ENCODE measurements around the gene SERPINB1.

The SERPINB1 gene

DNA sequence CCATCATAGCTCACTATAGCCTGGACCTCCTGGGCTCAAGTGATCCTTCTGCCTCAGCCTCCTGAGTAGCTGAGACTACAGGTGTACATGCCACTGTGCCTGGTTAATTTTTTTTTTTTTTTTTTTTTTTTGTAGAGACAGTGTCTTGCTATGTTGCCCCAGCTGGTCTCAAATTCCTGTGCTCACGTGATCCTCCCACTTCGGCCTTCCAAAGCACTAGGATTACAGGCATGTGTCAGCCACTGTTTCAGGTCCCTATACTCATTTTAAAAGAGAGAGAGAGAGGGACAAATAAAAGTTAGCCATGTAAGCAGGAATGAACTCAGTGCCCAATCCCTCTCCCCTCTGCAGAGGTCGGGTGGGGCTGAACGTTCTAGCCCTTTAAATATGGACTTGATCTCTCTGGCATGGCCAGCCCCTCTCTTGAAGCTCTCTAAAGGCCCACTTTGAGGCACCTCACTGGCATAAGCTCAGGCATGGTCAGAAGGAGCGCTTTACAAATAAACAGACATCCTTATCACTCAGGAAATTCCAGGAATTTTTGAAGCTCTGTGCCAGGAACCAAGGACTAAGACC, 9.0 kb upstream of the SERPINB1 start:
- DNase-seq (ENCODE audit: low read depth in 2 of 2), result no peak

DNA sequence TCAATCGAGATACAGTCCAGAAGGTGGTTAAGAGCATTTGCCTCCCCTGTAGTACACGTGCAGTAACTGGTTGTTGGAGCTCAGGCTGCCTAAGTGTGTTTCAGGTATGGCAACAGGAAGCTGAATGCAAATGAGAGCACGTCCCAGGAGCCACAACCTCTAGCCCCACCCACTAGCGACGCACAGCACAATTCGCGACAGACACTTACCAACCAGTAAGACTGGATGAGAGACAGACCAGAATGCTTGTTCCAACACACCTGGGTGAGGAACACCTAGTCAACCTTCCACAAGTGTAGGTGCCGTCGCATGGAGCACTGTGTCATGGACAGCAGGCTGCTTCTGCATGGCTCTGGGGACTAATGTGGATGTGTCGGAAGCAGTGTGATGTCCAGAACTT, 7.2 kb upstream of the SERPINB1 start:
- no peak for DNase-seq (ENCODE audit: low read depth in 2 of 2)

DNA sequence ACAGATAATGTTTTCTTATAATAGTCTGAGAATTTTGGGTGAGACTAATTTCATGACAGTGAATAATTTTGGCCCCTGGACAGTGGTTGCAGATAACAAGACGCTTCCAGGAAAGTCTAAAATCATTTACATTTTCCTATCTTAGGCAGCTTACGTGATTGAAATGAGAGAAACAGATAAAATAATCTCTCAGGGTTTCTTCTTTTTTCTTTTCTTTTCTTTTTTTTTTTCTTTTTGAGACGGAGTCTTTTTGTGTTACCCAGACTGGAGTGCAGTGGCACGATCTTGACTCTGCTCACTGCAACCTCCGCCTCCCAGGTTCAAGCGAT, 4.2 kb upstream of the SERPINB1 start:
- DNase-seq (ENCODE audit: low read depth in 2 of 2), result no peak

DNA sequence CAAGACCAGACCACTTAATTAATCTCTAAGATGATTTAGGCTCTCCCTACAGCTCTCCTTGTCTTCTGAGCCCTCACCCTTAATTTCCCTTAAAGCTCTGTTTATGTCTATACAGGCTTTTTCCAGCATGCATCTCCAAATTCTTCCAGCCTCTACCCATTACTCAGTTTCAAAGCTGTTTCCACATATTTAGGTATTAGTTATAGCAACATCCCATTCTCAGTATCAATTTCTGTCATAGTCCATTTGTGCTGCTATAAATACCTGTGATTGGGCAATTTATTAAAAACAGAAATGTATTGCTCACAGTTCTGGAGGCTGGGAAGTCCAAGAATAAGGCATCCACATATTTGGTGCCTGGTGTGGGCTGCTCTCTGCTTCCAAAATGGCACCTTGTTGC, 2.3 kb upstream of the SERPINB1 start:
- DNase-seq (ENCODE audit: low read depth in 2 of 2), result no peak

DNA sequence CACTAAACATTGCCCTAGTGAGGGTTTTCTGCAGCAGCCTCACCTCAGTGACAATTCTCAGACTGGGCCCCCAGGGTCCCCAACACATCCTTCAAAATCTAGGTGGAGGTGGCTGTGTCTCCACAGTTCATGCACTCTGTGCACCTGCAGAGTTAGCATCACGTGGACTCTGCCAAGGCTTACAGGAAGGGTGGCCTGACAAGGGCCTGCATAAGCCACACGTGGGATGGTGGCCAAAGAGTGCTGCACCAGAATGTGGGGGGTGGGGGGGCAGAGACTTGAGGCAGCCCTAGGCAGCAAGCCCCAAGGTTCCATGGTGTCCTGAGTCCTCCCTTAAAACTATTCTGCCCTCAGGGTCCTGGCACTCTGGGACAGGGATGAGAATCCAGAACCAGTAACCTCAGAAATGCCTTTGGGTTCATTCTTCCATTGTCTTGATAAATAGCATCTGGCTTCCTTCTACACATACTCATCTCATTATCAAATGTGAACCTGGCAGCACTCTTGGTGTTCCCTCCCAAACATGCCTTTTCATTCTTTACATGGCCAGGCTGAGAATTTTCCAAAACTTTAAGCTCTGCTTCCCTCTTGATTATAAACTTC, 1.6 kb upstream of the SERPINB1 start:
- no peak for DNase-seq (ENCODE audit: low read depth in 2 of 2)

DNA sequence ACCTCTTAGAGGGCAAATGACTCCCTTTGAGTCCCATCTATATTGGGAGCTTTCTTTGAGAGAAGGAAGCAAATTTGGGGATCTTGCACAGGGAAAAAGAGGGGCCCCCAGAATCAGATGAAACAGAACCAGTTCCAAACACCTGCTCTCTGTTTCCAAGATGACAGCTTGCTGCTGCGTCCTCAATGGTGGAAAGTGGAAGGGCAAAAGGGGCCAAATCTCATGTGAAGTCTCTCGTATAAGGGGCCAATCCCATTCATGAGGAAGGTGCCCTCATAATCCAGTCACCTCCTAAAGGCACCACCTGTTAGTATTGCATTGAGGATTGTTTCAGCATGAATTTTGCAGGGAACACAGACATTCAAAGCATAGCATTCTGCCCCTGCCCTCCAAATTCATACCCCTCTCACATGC, 483 bp upstream of the SERPINB1 start:
- no peak for DNase-seq (ENCODE audit: low read depth in 2 of 2)

DNA sequence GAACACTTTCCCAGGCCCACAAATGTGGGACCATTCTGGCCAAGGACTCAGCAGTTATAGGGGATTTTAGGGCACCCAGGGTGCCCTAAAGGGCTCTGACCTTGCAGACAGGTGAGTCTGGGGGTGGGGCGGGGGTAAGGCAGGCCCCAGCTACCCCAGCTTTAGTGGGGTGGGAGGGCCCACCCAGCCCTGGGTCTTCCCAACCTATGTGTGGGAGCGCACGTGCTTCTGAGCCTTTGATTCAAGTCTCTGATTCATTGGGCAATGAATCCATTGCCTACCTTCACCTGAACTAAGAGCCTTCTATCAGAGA, 958 bp downstream of the SERPINB1 start:
- no peak for DNase-seq (ENCODE audit: low read depth in 2 of 2)

DNA sequence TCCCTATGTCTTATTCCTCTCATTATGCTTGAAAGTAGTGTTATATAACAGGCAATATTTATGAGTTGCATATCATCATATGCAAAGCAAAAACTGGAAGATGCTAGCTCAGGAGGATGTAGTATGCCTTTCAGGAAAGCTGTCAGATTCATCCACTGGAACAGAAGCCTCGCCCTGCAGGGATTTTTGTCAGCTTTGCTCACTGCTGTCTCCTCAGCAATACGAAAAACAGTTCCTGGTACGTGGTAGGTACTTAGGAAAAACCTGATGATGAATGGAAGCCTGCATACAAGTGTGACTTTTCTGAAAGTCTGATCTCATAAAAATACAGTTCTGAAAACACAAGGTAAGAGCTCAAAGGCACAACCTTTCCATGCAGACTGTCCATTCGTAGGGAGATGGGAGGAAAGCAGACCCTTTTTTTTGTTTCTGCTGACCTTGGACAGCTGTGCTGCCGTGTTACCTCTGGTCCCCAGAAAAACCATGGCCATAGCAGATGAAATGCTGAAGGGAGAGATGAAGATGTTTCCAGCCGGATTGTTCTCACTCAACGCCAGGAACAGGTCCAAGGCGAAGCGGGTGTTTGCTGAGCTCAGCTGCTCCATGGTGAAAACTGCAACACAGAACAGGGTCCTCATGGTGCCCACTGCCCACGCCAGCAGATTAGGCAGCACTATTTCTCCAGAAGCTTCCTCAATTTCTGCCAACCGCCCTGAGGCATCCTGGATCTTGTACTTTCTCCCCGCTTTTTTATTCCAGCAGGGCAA, 1.5 kb downstream of the SERPINB1 start:
- DNase-seq (ENCODE audit: low read depth in 2 of 2), result no peak

DNA sequence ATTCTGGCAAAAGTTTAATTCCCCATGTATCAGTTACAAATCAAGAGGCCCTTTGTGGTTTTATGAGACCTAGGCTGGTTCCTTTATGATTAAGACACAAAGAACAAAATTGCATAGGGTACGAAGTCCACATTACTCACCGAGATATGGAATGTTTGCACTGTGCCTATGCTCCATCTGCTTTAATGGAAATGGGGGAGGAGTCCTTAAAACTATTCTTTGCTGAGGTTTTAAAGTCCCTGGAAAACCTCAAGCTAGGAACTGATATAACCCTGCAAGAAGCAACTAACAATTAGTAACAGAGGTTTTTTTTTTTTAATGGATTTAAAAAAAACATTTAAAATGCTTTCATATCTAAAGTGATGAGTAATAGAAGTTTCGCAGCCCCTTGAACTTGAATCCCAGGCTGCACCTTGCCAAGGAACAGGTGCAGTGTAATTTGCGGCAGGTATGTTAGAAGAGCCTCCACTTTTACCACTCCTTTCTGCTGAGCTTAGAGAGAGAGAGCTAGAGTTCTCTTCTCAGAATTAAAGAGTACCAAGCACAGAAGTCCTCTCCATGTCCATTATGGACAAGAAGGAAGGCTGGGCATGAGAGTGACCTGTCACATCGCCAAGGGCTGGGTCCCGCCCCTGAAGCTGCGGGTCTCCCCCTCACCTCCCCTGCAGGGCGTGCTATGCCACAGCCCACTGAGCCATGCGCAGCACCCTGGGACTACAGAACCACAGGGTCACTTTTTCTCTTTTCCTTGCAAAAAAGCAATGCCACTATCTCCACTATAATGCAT, 2.3 kb downstream of the SERPINB1 start:
- DNase-seq (ENCODE audit: low read depth in 2 of 2), result peak; percentile 84 to 89

DNA sequence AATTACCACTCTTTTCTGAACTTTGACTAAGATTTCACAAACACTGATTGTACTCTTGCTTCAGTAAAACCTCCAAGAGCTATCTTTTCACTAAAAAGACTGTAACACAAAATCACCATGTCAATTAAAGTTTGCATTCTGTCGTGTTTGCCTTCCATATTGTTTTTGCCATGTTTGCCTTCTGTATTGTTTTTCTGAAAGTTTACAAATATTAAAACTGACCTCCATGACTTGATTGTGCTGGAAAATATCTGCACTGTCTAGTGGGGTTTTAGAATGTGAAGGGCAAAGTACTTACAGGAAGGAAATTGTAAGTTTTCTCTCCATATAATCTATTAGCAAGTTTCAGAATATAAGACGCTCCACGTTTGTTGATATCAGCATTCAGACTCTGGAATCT, 3.4 kb downstream of the SERPINB1 start:
- no peak for DNase-seq (ENCODE audit: low read depth in 2 of 2)

DNA sequence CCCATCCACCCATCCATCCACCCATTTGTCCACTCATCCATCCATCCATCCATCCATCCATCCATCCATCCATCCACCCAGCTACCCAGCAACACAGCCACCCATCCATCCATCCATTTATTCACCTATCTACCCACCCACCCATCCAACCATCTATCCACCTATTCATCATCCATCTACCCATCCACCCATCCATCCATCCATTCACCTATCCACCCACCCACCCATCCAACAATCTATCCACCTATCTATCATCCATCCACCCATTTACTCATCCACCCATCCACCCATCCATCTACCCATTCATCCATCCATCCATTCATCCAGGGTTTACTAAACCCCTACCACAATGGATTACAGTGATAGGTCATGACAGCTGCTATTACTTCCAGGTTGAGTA, 7.4 kb downstream of the SERPINB1 start:
- no peak for DNase-seq (ENCODE audit: low read depth in 2 of 2)

DNA sequence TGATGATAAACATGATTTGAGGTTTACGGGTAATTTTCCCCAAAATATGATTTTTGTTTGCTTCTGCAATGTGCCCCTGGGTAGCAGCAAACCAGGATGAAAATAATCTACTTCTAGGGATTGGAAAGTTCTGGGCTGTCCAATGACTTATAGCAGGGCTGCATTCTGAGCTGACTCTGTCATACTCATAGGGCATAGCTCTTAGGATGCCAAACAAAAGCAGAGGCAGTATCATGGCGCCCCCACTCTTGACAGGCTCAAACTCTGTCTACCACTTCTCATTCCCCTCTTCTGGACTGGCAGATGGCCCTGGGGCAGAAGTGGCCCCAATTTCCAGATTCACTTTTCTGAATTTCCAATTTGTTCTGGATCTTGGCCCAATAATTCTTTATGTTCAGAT, 10.3 kb downstream of the SERPINB1 start:
- no peak for DNase-seq (ENCODE audit: low read depth in 2 of 2)

DNA sequence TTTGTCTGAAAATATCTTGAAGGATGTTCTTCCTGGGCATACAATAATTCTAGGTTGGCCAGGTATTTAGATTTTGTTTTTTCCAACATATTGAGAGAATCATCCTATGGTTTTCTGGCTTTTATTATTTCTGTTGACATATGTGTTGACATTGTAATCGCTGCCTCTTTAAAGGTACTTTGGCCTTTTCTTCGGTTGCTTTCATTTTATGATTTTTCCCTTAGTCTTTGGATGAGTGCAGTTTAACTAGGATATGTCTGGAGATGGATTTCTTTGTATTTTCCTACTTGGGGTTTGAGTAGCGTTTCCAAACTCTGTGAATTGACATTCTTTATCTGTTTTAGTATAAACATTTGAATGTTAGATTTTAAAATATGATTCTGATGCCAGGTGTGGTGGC, 11.5 kb downstream of the SERPINB1 start:
- no peak for DNase-seq (ENCODE audit: low read depth in 2 of 2)

DNA sequence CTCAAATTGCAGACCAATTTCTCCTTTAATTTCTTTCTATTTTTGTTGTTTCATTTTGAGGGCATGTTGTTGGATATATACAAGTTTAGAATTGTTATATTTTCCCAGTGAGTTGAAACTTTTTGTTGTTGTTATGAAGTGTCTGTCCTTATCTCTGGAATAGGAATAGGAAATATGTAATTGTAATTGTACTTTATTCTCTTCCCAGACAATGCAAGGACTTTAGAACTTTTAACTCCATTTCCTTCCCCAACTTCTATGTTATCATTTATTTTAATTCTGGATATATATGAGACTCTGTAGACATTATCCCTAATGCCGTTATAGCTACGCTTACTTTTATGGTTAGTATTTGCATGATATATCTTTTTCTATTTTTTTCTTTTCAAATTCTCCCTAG, 12.4 kb downstream of the SERPINB1 start:
- no peak for DNase-seq (ENCODE audit: low read depth in 2 of 2)

DNA sequence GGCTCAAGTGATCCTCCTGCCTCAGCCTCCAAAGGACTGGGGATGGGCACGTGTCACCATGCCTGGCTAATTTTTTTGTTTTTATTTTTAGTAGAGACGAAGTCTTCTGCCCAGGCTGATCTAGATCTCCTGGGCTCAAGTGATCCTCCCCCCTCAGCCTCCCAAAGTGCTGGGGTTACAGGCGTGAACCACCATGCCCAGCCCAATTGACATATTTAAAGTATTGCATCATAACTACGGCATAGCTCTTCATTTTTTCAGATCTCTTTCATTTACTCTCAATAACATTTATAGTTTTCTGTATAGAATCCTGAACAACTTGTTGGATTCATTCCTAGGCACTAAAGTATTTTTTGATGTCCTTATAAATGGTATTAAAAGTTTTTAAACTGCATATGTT, 13.0 kb downstream of the SERPINB1 start:
- DNase-seq (ENCODE audit: low read depth in 2 of 2), result no peak

DNA sequence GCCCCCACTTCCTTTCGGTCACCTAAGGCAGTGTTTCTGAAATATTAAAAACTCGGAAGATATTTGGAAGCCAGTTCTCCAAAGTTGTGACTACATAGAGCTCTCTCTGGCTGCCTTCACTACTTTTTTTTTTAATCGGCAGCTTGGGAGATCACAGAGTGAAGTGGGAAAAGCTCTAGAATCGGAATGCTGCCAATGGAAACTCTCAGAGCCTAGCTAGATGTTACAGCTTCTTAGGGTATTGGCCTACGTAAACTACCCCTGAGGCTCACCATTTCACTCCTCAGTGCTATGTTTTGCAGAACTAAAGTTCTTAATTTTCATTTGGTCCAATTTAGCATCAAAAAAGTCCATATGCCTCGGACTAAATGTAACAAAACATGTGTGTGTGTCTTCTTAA, 14.5 kb downstream of the SERPINB1 start:
- DNase-seq (ENCODE audit: low read depth in 2 of 2), result no peak

DNA sequence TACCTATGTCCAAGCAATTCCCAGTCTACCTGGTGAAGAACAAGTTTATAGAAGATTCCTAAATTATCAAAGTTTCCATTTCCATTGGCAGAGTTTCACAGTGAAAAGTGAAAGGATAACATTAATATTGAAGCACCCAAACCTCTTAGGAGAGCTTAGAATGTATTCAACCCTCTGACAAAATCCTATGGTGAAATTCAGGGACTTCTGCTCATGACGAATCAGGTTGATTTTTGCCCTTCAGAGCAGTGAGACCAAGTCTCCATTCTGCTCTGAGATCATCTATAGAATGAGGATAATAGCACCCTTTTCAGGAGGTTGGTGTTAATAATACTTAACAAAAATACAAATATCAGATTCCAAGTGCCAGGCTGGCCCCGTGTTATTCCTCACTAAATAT, 15.5 kb downstream of the SERPINB1 start:
- no peak for DNase-seq (ENCODE audit: low read depth in 2 of 2)

DNA sequence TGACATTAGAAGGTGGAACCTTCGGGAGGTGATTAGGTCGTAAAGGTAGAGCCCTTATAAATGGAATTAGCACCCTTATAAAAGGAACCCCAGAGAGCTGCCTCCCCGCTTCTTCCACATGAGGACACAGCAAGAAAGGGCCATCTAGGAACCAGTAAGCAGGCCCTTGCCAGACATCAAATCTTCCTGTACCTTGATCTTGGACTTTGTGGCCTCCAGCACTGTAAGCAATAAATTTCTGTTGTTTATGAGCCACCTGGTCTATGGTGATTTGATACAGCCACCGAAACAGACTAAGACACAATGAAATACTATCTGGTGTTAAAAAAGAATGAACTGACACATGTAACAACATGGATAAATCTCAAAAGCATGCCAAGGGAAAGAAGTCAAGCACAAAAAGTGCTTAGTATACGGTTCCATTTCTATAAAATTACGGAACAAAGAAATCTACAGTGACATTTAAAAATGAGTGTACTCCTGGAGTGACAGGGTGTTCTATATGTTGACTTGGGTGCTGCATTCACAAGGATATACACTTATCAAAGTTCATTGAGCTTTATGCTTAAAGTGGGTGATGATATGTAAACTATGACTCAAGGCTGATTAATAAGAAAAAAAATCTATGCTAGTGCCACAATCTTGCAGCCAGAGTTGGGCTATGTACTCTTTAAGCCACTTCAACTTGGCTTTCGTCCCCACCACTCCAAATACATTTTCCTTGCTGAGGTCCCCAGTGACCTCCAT, 18.4 kb downstream of the SERPINB1 start:
- no peak for DNase-seq (ENCODE audit: low read depth in 2 of 2)

DNA sequence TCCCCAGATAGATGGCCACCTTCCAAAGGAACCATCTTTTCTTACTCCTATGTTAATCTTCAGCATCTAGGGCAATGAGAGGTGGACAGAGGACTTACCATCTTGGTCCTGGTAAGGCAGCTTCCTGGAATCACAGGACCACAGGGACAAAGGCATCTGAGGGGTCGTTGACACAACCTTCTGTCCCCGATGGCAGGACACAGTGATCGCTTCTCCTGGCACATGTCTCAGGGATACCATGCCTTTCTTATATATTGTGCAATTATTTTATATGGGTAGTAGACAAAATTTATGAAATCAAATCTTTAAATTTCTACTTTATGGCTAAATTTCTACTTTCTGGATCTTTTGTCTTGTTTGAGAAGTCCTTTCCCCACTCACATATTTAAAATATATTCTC, 20.1 kb downstream of the SERPINB1 start:
- no peak for DNase-seq (ENCODE audit: low read depth in 2 of 2)

DNA sequence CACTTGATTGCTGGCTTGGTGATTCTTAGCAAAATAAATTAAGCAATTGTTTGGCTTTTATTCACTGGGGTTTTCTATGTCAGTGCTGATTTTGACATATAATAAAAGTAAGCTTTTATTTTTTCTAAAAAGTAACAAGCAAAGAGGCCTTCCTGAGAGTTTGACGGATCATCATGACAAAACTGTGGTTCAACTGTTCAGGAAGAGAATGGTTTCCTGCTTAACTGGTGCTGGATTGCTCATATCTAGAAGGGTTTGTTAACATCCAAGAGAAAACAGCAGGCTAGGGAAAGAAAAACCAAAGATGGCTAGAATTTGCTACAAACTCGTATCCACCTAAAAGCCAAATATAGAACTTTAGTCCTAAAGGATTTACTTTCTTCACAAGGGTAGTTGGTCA, 21.2 kb downstream of the SERPINB1 start:
- no peak for DNase-seq (ENCODE audit: low read depth in 2 of 2)

DNA sequence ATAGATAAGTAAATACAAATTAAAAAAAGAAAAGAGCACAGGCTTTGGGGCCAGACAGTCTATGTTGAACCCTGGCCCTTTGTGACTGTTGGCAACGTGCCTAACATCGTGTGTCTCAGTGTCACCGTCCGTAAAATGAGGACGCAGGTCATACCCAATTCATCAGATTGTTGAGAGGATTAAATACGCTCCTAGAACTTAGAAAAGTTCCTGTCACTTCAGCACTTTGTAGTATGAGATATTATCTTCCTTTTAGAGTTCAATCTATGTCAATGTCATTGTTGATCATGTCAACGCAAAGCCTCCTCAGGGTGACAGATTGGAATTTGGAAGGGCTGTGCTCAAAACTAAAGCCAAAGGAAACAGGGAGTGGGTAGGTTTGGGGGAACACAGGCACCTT, 21.7 kb downstream of the SERPINB1 start:
- no peak for DNase-seq (ENCODE audit: low read depth in 2 of 2)

DNA sequence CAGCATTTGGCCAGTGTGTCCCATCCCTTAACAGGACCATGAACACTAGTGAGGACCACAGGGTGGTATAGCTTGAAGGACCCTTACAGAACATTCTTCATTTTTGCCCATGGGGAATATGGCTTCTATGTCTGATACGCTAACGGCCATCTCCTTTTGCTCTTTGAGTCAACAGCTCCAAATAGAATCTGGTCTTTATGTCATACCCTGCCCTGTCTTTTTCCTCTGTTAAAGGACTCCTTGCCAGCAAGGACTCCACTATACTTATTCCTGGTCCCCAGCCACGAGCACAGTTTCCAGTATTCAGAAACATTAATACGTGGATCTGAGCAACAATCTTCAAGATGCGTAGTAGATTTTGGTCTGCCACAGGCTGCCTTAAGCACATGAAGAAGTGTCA, 22.5 kb downstream of the SERPINB1 start:
- no peak for DNase-seq (ENCODE audit: low read depth in 2 of 2)

Measured in fibroblast of skin of left quadriceps (primary cell).